Measurements from ENCODE around the gene LRP3. TPM values are rescaled to one million over a fixed set of nuclear protein-coding genes. Genes with fewer than 3 reads are reported as not detected.

Gene LRP3
- total RNA-seq, 1 experiment from 2014 or later, result 20.4 TPM

GRCh38 chr19:33248954-33249613 lies 55.0 kb downstream of the LRP3 start:
- CTCF ChIA-PET, result no interaction called here
- peak; percentile 39 for DNase-seq

DNA sequence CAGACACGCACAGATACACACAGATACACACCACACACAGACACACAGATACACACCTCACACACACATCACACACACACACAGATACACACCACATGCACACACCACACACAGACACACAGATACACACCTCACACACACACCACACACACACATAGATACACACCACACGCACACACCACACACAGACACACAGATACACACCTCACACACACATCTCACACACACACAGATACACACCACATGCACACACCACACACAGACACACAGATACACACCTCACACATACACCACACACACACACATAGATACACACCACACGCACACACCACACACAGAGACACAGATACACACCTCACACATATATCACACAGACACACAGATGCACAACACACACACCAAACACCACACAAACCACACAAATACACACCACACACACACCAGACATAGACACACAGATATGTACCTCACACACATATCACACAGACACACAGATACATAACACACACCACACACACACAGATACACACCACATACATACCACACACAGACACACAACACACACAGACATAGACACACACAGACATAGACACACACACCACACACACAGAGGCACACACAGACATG lies 55.7 kb downstream of the LRP3 start:
- ChIA-PET POLR2A (ENCODE audit: unreplicated experiment) (no interaction called here), CTCF (no interaction called here)
- no peak overlapping the region for H3K9ac ChIP-seq (ENCODE audit: low read length)
- H3K4me2 ChIP-seq (ENCODE audit: low read length), result no peak overlapping the region
- no peaks in the 10 kb centered on the region for H3K36me3 ChIP-seq (ENCODE audit: low read depth, low read length)
- no peaks in the 10 kb centered on the region for H3K27me3 ChIP-seq (ENCODE audit: low read length)
- no peaks in the 10 kb centered on the region for H3K79me2 ChIP-seq (ENCODE audit: low read length)
- H3K9me2 ChIP-seq (replicated peaks; ENCODE audit: low read length), result no peaks in the 10 kb centered on the region
- TF ChIP-seq EZH2 (IDR thresholded peaks at IDR 0.05; ENCODE audit: low read length, unreplicated experiment) (no peak), EZH2phosphoT487 (IDR thresholded peaks at IDR 0.05; ENCODE audit: borderline replicate concordance, low read length) (no peak)
- TF ChIP-seq, protein P1, sequence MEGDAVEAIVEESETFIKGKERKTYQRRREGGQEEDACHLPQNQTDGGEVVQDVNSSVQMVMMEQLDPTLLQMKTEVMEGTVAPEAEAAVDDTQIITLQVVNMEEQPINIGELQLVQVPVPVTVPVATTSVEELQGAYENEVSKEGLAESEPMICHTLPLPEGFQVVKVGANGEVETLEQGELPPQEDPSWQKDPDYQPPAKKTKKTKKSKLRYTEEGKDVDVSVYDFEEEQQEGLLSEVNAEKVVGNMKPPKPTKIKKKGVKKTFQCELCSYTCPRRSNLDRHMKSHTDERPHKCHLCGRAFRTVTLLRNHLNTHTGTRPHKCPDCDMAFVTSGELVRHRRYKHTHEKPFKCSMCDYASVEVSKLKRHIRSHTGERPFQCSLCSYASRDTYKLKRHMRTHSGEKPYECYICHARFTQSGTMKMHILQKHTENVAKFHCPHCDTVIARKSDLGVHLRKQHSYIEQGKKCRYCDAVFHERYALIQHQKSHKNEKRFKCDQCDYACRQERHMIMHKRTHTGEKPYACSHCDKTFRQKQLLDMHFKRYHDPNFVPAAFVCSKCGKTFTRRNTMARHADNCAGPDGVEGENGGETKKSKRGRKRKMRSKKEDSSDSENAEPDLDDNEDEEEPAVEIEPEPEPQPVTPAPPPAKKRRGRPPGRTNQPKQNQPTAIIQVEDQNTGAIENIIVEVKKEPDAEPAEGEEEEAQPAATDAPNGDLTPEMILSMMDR (conservative IDR thresholded peaks at IDR 0.05; ENCODE audit: low read depth, low read length), result no peak
- no peaks in the 10 kb centered on the region for H3K4me1 ChIP-seq (ENCODE audit: insufficient read depth, low read length)
- no peaks in the 10 kb centered on the region for H4K20me1 ChIP-seq (ENCODE audit: low read length)
- no peak overlapping the region for H3K27ac ChIP-seq (ENCODE audit: low read length)
- H3F3A ChIP-seq (ENCODE audit: low read length, unreplicated experiment), result no peaks in the 10 kb centered on the region
- no peaks in the 10 kb centered on the region for H3K9me3 ChIP-seq (ENCODE audit: low read length)
- ATAC-seq (no peak), DNase-seq (no peak)
- H3K4me3 ChIP-seq (ENCODE audit: low read length), result no peak overlapping the region
- intact Hi-C loops (cut with micrococcal nuclease), result loop anchor here (10.0 kb wide), 1 partner anchor 45 kb away; no protein-coding TSS in a partner anchor
- no TSS peak for BruUV-seq (replicated peaks)
- H2AFZ ChIP-seq (ENCODE audit: low read length), result no peak overlapping the region

More at GRCh38 chr19:33248954-33249613, 55.0 kb downstream of the LRP3 start:
- peak; percentile 60 for ATAC-seq
- H3K9me2 ChIP-seq (replicated peaks; ENCODE audit: low read length), result no peaks in the 10 kb centered on the region
- no peak overlapping the region for H2AFZ ChIP-seq (ENCODE audit: low read length)
- no peaks in the 10 kb centered on the region for H3K9me3 ChIP-seq (ENCODE audit: low read length)
- H3F3A ChIP-seq (ENCODE audit: low read length, unreplicated experiment), result no peaks in the 10 kb centered on the region
- no peak overlapping the region for H3K27ac ChIP-seq (ENCODE audit: low read length)
- no peaks in the 10 kb centered on the region for H3K4me1 ChIP-seq (ENCODE audit: insufficient read depth, low read length)
- H3K4me3 ChIP-seq (ENCODE audit: low read length), result no peak overlapping the region
- no peaks in the 10 kb centered on the region for H3K27me3 ChIP-seq (ENCODE audit: low read length)
- no peaks in the 10 kb centered on the region for H3K79me2 ChIP-seq (ENCODE audit: low read length)
- BruUV-seq (replicated peaks), result no TSS peak
- no peaks in the 10 kb centered on the region for H4K20me1 ChIP-seq (ENCODE audit: low read length)
- H3K36me3 ChIP-seq (ENCODE audit: low read depth, low read length), result no peaks in the 10 kb centered on the region
- intact Hi-C loops (cut with micrococcal nuclease), result loop anchor here (10.0 kb wide), 1 partner anchor 46 kb away; no protein-coding TSS in a partner anchor
- no peak overlapping the region for H3K4me2 ChIP-seq (ENCODE audit: low read length)
- TF ChIP-seq EZH2 (IDR thresholded peaks at IDR 0.05; ENCODE audit: low read length, unreplicated experiment) (no peak), EZH2phosphoT487 (IDR thresholded peaks at IDR 0.05; ENCODE audit: borderline replicate concordance, low read length) (no peak)
- TF ChIP-seq, protein P1 (conservative IDR thresholded peaks at IDR 0.05; ENCODE audit: low read depth, low read length), result no peak
- POLR2A ChIA-PET (ENCODE audit: unreplicated experiment), result no interaction called here
- H3K9ac ChIP-seq (ENCODE audit: low read length), result no peak overlapping the region

- H3K27ac ChIP-seq (ENCODE audit: low read length), result no peak overlapping the region
- intact Hi-C loops (cut with micrococcal nuclease), result no loop called here
- H3K36me3 ChIP-seq (ENCODE audit: low read depth, low read length), result no peaks in the 10 kb centered on the region
- H2AFZ ChIP-seq (ENCODE audit: low read length), result no peak overlapping the region
- H3K4me1 ChIP-seq (ENCODE audit: insufficient read depth, low read length), result no peaks in the 10 kb centered on the region
- ChIA-PET CTCF (no interaction called here), POLR2A (ENCODE audit: unreplicated experiment) (no interaction called here)
- H4K20me1 ChIP-seq (ENCODE audit: low read length), result no peaks in the 10 kb centered on the region
- H3F3A ChIP-seq (ENCODE audit: low read length, unreplicated experiment), result no peaks in the 10 kb centered on the region
- H3K27me3 ChIP-seq (ENCODE audit: low read length), result no peaks in the 10 kb centered on the region
- H3K9ac ChIP-seq (ENCODE audit: low read length), result no peak overlapping the region
- H3K4me2 ChIP-seq (ENCODE audit: low read length), result no peak overlapping the region
- BruUV-seq (replicated peaks), result no TSS peak
- DNase-seq (no peak), ATAC-seq (no peak)
- H3K4me3 ChIP-seq (ENCODE audit: low read length), result no peak overlapping the region
- no peaks in the 10 kb centered on the region for H3K9me2 ChIP-seq (replicated peaks; ENCODE audit: low read length)
- no peaks in the 10 kb centered on the region for H3K9me3 ChIP-seq (ENCODE audit: low read length)
- H3K79me2 ChIP-seq (ENCODE audit: low read length), result no peaks in the 10 kb centered on the region
- TF ChIP-seq EZH2 (IDR thresholded peaks at IDR 0.05; ENCODE audit: low read length, unreplicated experiment), result no peak
- TF ChIP-seq EZH2phosphoT487 (IDR thresholded peaks at IDR 0.05; ENCODE audit: borderline replicate concordance, low read length), result no peak
Observed at GRCh38 chr19:33250500-33250899, 56.4 kb downstream of the LRP3 start.
